OCI-LY7 (cell line): ENCODE results near the gene MPHOSPH8. TPM values are rescaled to one million over a fixed set of nuclear protein-coding genes. Genes with fewer than 3 reads are reported as not detected.
A peak's percentile ranks its signal among the peaks of the same experiment; 100 is the strongest.

Experiments
- BruUV-seq: library from RNA; stranded (reverse); fragments of 400-500 nt; replicated peaks from 2 replicates; lab custom pipeline; 2021; lab: Mats Ljungman, UMichigan
- CTCF ChIA-PET: fragments of 300-600 bp; sonication (Branson Sonifier 250); formaldehyde crosslinking; loops from one replicate; lab custom pipeline; 2022; ENCODE audit warnings: antibody characterized with exemption; ENCODE audit not compliant: unreplicated experiment; lab: Charles Lee
- POLR2A ChIA-PET: fragments of 300-600 bp; sonication (Branson Sonifier 250); formaldehyde crosslinking; loops from one replicate; lab custom pipeline; 2022; ENCODE audit warnings: antibody characterized with exemption; lab: Charles Lee
- DNase-seq: peaks from one replicate; pipeline ENCODE4 v3.0.0-alpha.2; 2015; ENCODE audit warnings: low spot score
- H2AFZ ChIP-seq: fragments of 200-600 bp; sonication (generic), shearing (Covaris generic); 2 replicates; pipeline ENCODE4 v1.6.1; 2014; ENCODE audit warnings: mild to moderate bottlenecking, antibody characterized with exemption, low read length, moderate library complexity
- H3K27ac ChIP-seq: fragments of 200-600 bp; sonication (generic); 2 replicates; pipeline ENCODE4 v1.5.1; 2014; ENCODE audit warnings: mixed run types, low read depth, mild to moderate bottlenecking, moderate library complexity, low read length, inconsistent platforms; ENCODE audit not compliant: poor library complexity, severe bottlenecking
- H3K36me3 ChIP-seq: fragments of 200-600 bp; sonication (generic); 2 replicates; pipeline ENCODE4 v1.6.1; 2014; ENCODE audit warnings: mild to moderate bottlenecking, antibody characterized with exemption, low read length, moderate library complexity, mixed read lengths; ENCODE audit not compliant: insufficient read depth
- H3K4me1 ChIP-seq: fragments of 200-600 bp; sonication (generic); 2 replicates; pipeline ENCODE4 v1.5.1; 2014; ENCODE audit warnings: mild to moderate bottlenecking, low read length; ENCODE audit not compliant: insufficient read depth, poor library complexity, severe bottlenecking
- H3K4me2 ChIP-seq: fragments of 200-600 bp; sonication (generic); 2 replicates; pipeline ENCODE4 v1.6.1; 2014; ENCODE audit warnings: mild to moderate bottlenecking, low read length
- H3K4me3 ChIP-seq: fragments of 200-600 bp; sonication (generic); 2 replicates; pipeline ENCODE4 v1.5.1; 2014; ENCODE audit warnings: mild to moderate bottlenecking, low read depth, low read length; ENCODE audit not compliant: poor library complexity, severe bottlenecking
- H3K79me2 ChIP-seq: fragments of 200-600 bp; sonication (generic); 2 replicates; pipeline ENCODE4 v1.6.1; 2016; ENCODE audit warnings: low read depth, mild to moderate bottlenecking, low read length, moderate library complexity, mixed read lengths; ENCODE audit not compliant: insufficient read depth
- H3K9me2 ChIP-seq: fragments of 200-600 bp; sonication (generic); 2 replicates; pipeline ENCODE4 v1.6.1; 2016; ENCODE audit warnings: mild to moderate bottlenecking, low read length, mixed read lengths; ENCODE audit not compliant: insufficient read depth
- H3K9me3 ChIP-seq: fragments of 200-600 bp; sonication (generic); 2 replicates; pipeline ENCODE4 v1.6.1; 2014; ENCODE audit warnings: mild to moderate bottlenecking, mixed run types, low read length, mixed read lengths
- H4K20me1 ChIP-seq: fragments of 200-600 bp; sonication (generic); 2 replicates; pipeline ENCODE4 v1.6.1; 2014; ENCODE audit warnings: mild to moderate bottlenecking, antibody characterized with exemption, low read length, moderate library complexity, mixed read lengths; ENCODE audit not compliant: insufficient read depth
- EZH2phosphoT487 ChIP-seq: fragments of 200-600 bp; sonication (generic); IDR thresholded peaks from 2 replicates; pipeline ENCODE4 v1.6.1; 2018; ENCODE audit warnings: low read depth, borderline replicate concordance, mild to moderate bottlenecking, mixed run types, antibody characterized with exemption, low read length, moderate library complexity, mixed read lengths
- intact Hi-C: fragments of 100-400 bp; cut with micrococcal nuclease; formaldehyde crosslinking; loops from one replicate; pipeline ENCODE4 v1.10.0; 2022; ENCODE audit not compliant: unreplicated experiment
- total RNA-seq, 2 experiments: library from RNA; depleted of rRNA in 1 of 2; stranded (reverse); fragments of >200 nt in 1 of 2; shearing (Covaris generic) in 1 of 2; gene quantifications; 2 replicates each; pipeline ENCODE4 v1.2.3, GENCODE V29; 2014 to 2022
- TF ChIP-seq, protein P1 (sequence below): fragments of 200-600 bp; sonication (generic); conservative IDR thresholded peaks from 2 replicates; pipeline ENCODE4 v1.5.1; 2014; ENCODE audit warnings: mild to moderate bottlenecking, antibody characterized with exemption, low read length, moderate library complexity, mixed read lengths

MPHOSPH8 gene
- total RNA-seq, 2 experiments from 2014 or later, result 12.8 to 31.1 TPM

DNA sequence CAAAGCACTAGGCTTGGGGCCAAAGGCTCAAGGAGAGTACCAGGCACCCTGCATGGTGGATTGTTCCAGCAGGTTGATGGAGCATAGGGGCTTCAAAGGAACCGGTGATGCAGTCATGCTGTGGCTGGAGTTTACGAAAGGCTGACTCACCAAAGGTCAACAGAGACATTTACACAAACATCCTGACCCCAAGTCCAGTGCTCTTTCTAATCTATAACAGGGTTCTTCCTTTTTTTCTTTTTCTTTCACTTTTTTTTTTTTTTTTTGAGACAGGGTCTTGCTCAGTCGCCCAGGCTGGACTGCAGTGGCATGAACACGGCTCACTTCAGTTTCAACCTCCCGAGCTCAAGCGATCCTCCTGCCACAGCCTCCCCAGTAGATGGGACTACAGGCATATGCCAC, 36.5 kb upstream of the MPHOSPH8 start:
- Histone ChIP-seq H3K4me1 (no peaks in the 10 kb centered on the region), H3K27ac (no peak overlapping the region), H3K4me3 (no peak overlapping the region), H4K20me1 (no peaks in the 10 kb centered on the region), H3K79me2 (no peaks in the 10 kb centered on the region), H3K4me2 (no peak overlapping the region), H2AFZ (no peak overlapping the region), H3K9me3 (no peaks in the 10 kb centered on the region), H3K9me2 (no peaks in the 10 kb centered on the region), H3K36me3 (no peaks in the 10 kb centered on the region)
- no TSS peak for BruUV-seq
- POLR2A ChIA-PET, result interaction anchor here (0.6 kb wide), 1 partner anchor 57 kb away, joined by 3 read pairs; no protein-coding TSS in a partner anchor
- CTCF ChIA-PET, result no interaction called here
- DNase-seq, result no peak
- TF ChIP-seq, protein P1, sequence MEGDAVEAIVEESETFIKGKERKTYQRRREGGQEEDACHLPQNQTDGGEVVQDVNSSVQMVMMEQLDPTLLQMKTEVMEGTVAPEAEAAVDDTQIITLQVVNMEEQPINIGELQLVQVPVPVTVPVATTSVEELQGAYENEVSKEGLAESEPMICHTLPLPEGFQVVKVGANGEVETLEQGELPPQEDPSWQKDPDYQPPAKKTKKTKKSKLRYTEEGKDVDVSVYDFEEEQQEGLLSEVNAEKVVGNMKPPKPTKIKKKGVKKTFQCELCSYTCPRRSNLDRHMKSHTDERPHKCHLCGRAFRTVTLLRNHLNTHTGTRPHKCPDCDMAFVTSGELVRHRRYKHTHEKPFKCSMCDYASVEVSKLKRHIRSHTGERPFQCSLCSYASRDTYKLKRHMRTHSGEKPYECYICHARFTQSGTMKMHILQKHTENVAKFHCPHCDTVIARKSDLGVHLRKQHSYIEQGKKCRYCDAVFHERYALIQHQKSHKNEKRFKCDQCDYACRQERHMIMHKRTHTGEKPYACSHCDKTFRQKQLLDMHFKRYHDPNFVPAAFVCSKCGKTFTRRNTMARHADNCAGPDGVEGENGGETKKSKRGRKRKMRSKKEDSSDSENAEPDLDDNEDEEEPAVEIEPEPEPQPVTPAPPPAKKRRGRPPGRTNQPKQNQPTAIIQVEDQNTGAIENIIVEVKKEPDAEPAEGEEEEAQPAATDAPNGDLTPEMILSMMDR, result no peak
- no peak for TF ChIP-seq EZH2phosphoT487
- intact Hi-C loops, result no loop called here

DNA sequence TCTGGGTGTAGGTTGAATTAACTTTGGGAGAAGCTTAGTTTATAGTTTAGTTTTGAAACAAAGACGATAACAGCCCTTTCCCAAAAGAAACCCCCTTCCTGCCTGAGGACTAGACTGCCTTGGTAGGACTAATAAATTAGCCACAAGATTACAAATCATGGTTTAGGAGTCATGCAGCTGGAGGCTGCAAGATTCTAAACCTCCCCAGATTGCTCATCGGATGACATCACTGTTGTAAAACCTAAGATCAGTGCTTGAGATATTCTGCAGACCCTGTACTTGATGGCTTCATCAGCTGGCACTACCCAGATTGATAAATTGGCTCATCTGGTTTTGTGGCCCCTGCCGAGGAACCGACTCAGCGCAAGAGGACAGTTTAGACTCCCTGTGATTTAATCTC, 35.9 kb upstream of the MPHOSPH8 start:
- H3K36me3 ChIP-seq, result no peaks in the 10 kb centered on the region
- no peaks in the 10 kb centered on the region for H4K20me1 ChIP-seq
- ChIA-PET CTCF (no interaction called here), POLR2A (no interaction called here)
- no peak for DNase-seq
- no peaks in the 10 kb centered on the region for H3K4me1 ChIP-seq
- intact Hi-C loops, result no loop called here
- TF ChIP-seq EZH2phosphoT487, result no peak
- TF ChIP-seq, protein P1, result no peak
- H3K79me2 ChIP-seq, result no peaks in the 10 kb centered on the region
- no TSS peak for BruUV-seq
- H3K9me3 ChIP-seq, result no peaks in the 10 kb centered on the region
- H3K4me3 ChIP-seq, result no peak overlapping the region
- H3K27ac ChIP-seq, result no peak overlapping the region
- H2AFZ ChIP-seq, result no peak overlapping the region
- no peak overlapping the region for H3K4me2 ChIP-seq
- no peaks in the 10 kb centered on the region for H3K9me2 ChIP-seq

DNA sequence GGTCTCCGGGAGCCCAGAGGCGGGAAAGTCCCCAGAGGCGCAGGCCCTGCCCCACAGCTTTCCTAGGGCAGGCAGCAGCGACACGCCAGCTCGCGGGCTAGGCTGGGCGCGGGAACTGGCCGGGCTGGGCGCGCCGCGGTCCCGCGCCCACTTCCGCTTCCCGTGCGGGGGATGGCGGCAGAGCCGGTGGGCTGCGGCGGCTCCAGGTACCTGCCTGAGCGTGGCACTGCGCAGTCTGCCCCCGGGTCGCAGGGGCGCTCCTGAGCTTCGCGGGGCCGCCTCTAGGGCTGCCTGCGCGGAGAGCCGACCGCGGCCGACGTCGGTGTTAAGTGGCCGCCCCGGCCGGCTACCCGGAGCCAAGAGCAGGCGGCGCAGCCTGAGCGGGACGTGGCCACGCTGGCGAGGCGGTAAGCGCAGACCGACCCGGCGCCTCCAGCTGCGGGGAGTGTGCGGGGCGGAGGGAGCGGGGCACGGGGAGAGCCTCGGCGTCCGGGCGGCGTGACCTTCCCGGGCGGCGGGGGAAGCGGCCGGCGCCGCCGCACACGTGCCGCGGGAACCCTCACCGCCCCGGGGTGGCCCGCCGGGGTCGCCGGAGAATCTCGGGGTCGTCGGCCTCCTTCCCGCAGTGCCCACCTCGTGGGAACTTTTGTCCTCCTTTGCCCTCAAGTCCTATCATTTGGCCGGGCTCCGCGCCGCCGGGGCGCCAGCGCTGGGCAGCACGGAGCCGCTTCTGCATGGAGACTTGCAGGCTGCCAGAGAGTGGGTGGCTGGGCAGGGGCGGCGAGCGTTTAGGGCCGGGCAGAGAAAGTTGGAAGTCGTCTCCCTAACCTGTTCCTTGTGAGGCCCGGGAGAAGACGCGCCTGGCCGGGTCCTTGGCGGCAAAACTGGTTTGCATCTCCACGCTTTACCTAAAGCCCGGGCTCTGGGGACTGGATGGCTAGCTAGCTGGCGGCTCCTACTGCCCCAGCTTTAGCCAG, 31.4 kb upstream of the MPHOSPH8 start:
- no peak overlapping the region for H3K4me3 ChIP-seq
- H4K20me1 ChIP-seq, result no peaks in the 10 kb centered on the region
- no peak for DNase-seq
- no TSS peak for BruUV-seq
- POLR2A ChIA-PET, result no interaction called here
- TF ChIP-seq, protein P1, result no peak
- TF ChIP-seq EZH2phosphoT487, result no peak
- H3K79me2 ChIP-seq, result no peaks in the 10 kb centered on the region
- H3K36me3 ChIP-seq, result no peaks in the 10 kb centered on the region
- no peaks in the 10 kb centered on the region for H3K4me1 ChIP-seq
- H3K9me2 ChIP-seq, result no peaks in the 10 kb centered on the region
- intact Hi-C loops, result no loop called here
- no peak overlapping the region for H2AFZ ChIP-seq
- CTCF ChIA-PET, result no interaction called here
- no peak overlapping the region for H3K27ac ChIP-seq
- no peaks in the 10 kb centered on the region for H3K9me3 ChIP-seq
- H3K4me2 ChIP-seq, result peak overlapping the region; percentile 12; the same call in 1 of the 2 replicates
